T-helper 2 cell (primary cell): ENCODE results near the gene GYS2.
"Not testable (repeated sequence)": the region's sequence is repeated elsewhere in the genome, so short reads cannot be mapped to it uniquely, and the experiment has no call there.

ENCODE experiments used
- DNase-seq, 5 experiments: peaks; one replicate each; pipeline versions ENCODE4 v3.0.0 to v3.0.0-alpha.2; 2012 to 2022

GYS2 gene

DNA sequence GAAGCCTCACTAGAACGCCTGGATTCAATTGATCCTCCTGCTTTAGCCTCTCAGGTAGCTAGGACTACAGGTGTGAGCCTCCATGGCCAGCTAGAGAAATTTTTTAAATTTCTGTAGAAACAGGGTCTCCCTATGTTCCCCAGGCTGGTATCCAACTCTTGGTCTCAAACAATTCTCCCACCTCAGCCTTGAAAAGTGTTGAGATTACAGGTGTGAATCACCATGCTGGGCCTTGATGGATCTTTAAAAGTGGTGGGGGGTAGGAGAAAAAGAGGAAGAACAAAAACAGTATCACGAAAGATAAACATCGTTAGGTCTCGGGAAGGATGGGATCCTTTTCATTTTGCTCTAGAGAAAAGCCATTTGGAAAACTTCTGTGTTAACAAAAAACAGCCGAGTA, 4.5 kb downstream of the GYS2 start:
- DNase-seq = no peak

DNA sequence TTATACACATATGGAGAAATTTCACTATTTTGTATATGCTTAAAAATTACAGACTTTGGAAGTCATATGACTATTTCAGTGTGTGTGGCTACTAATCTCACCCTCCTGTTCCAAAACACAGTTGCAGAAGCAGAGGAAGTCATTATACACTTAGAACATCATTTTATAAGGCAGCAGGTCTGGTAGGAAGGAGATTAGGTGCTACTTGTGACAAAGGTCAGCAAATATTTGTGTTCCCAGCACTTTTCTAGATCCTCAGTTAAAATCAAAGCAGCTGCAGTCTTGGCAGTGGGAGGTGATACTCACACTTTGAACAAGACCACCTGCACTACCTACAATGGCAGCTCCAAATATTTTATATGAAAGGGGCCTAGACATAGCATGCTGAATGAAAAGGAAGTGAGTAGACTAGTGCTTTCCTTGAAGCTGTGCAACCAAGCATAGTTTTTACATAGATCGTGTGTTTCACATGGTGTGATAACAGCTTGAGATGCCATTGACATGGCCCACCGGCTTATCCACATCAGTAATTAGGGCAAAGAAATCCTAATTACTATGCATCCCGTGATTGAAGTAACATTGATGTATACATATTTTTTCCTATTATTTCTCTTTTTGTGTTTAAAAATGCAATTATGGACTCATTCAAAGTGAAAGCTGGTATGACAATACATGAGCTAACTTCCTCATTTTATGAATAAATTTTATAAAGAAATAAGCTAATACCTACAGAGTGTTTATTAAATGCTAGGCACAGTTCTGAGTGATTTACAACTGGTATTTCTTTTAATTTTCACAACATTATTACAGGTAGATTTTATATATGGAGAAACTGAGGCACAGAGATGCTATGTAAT, 5.3 kb downstream of the GYS2 start:
- DNase-seq = no peak

- no peak for DNase-seq
Measured at GRCh38 chr12:21598651-21599050, 6.0 kb downstream of the GYS2 start.

DNA sequence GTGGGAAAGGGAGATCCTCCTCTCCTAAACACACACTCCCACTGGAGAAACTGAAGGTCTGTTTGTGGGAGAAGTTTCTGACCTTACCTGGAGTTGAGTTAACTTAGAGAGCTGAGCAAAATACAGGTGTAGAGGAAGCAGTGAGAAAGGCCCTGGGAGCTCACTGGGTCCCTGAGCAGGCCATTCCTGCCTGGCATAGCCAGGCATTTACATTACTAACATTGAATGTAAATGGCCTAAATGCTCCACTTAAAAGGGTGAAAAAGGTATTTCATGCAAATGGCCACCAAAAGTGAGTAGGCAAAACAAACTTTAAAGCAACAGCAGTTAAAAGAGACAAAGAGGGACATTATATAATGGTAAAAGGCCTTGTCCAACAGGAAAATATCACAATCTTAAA, 9.3 kb downstream of the GYS2 start:
- not testable (repeated sequence) for DNase-seq

DNA sequence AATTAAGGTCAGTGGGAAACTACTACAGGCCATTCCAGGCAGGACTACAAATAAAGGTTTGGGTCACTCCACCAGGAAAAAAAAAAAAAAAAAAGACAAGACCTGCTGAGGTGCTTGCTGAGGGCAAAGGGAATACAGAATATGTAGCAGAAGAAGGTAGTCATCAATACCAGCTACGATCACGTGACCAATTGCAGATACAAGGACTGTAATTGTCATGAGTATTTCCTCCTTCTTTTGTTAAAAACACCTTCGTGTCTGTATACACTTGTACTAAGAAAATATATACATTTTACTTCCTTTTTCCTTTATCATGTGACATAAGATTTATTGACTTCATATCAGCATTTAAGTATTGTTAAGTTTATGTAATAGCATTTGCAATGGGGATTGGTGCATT, 19.2 kb downstream of the GYS2 start:
- no peak for DNase-seq

GRCh38 chr12:21584403-21585182, 20.1 kb downstream of the GYS2 start:
- not testable (repeated sequence) for DNase-seq

- no peak for DNase-seq
Measured at GRCh38 chr12:21583587-21583986, 21.1 kb downstream of the GYS2 start.

DNA sequence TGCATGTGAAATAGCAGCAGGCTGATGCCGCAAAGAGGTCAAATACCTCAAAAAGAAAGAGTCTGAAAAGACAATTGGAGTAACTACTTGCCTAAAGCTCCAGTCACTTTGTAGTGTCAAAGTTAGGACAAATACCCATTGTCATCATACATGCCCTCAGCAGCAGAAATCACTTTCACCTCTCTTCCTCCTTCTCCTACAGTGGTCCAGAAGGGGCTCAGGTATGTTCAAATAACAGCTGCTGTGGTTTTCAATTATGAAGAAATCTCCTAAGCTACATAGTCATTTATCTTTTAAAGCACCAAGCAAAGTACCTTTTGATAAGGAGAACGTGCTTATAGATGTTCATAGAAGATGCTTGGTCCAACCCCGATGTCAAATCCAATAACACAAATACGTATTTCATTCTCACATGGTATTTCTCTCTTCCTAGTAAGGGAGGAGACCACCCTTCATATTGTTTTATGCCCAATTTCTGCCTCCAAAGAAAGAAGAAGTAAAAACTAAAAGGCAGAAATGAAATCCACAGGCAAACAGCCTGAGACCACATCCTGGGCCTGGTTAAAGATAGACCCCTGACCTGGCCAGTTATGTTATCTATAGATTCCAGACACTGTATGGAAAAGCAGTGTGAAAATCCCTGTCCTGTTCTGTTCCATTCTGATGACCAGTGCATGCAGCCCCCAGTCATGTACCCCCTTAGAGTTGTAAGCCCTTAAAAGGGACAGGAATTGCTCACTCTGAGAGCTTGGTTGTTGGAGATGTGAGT, 23.7 kb downstream of the GYS2 start:
- no peak for DNase-seq

DNA sequence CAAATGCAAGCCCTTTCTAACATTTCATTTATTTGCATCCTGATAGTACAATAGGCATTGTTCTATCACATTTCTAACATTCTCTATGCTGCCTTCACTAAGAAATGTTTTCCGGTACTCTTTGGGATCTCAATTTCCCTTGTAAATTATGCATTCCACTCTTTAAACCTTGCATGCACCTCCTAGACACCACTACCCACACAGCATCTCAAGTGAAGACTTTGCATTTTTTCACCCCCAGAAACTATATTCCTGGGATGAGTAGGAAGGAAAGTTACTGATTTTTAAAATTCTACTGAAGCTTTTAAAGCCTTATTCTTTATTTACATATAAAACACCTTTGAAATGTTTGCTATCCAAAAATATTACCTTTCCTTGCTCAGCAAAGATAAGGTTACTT, 27.1 kb downstream of the GYS2 start:
- DNase-seq = no peak

GRCh38 chr12:21576431-21576830, 28.2 kb downstream of the GYS2 start:
- no peak for DNase-seq

GRCh38 chr12:21573733-21574358, 30.8 kb downstream of the GYS2 start:
- no peak for DNase-seq

DNA sequence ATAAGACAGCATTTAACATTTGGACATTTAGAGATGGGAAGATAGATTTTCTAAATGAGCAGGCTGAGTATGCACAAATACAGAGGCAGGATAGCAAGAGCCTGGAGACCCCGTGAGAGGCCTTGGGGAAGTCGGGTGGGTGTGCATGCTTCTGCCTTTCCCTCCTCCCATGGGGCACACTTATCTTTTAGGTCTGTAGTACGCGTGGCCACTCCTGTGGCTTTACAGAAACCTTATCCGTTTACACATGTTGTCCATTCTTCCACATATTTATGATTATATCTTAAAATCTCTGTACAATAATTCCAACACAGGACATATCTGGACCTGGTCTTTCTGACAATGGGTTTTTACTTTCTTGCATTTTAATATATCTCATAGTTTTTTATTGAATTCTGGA, 33.6 kb downstream of the GYS2 start:
- no peak for DNase-seq

GRCh38 chr12:21568115-21568514, 36.5 kb downstream of the GYS2 start:
- no peak for DNase-seq

- no peak for DNase-seq
Measured at GRCh38 chr12:21566907-21567394, 37.7 kb downstream of the GYS2 start.

- DNase-seq = no peak
Measured at GRCh38 chr12:21566223-21566906, 38.3 kb downstream of the GYS2 start.

DNA sequence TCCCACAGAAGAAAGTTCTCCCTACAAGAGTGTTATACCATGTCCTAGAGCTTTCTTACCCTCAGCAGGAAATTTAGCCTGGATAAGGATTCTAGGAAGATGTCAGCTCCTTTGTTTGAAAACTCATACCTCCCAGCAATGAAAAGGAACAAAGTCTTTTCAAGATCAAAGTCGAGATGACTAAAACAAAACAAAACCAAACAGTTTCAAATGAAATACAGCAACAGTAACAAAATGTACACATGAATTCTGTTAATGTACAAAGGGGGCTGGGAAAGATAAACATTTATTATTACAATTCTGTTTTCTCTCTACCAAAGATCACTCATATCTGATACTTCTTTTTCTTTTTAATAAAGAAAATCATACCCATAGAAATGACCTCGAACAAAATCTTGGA, 41.8 kb downstream of the GYS2 start:
- no peak for DNase-seq

DNA sequence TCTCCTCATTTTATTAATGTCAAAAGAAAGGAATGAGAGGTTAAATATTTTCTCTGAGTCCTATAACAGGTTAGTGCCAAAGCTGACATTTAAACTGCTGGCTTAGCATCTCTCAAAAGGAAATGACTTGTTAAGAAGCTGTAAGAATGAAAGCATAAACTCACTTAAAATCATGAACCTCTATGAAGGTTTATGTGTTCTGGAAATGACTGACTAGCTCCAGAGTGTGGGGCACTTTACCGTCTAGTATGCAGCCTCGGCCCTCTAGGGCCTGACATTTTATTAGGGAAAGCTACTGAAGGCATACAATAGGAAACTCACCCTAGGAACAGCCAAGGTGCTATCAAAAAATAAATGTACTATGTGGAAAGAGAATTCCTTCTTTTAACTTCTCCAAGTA, 43.5 kb downstream of the GYS2 start:
- peak in 1 of 5 experiments; percentile 60 for DNase-seq

DNA sequence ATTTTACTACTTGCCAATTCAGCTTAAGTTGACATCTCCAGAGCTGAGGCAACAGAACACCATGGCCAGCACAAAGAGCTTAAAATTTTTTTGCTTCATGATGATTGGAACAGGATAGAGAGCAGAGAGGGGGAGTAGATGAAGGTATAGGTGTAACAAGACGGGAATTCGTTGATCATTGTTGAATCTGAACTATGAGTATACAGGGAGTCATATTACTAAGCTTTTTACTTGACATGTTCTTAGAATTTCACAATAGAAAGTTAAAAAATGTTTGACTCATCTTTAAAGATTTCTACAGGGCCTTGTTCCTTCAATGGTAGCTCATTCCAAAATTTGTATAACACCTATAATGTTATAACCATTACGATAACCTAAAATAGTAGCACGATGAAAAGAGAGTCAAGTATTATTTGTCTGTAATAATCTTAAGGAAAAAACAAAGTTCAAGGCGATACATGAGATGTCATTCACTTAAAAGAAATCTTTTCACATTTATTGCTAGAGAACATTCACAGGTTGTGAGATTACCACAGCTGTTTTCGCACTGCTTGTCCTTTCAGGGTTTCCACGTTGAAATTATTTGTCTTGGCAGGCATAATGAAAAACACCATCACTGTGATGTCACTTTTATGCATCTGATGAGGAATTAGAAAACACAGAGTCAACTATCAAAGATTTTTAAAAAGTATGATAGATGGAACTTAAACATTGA, 44.6 kb downstream of the GYS2 start:
- peak in 1 of 5 experiments; percentile 58 for DNase-seq

DNA sequence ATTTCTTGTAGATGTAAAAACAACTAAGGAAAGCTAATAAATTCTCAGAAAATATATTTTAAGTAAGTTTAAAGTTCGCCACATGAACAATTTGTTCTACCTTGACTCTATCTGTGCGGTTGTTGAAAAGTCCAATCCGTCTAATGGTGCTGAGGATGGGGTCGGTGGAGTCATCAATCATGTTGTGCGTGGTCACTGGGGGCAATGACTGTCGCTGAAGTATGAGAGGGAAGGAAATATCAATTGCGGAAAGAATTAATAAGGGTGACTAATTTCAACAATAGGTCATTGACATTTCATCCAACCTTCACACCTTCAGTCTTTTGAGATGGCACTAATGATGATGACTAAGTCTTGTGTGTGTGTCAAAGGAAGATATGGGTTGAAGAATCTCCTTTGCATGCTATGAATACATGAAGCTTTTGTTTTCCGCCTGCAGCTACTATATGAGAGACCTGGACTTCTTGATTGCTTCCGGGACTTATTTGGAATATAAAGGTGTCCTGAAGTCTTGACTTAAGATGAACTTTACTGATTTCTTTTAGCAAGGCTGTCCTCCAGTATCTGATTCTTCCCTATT, 46.5 kb downstream of the GYS2 start:
- DNase-seq = no peak

- DNase-seq = no peak
Measured at GRCh38 chr12:21553329-21553675, 51.3 kb downstream of the GYS2 start.
